ENCODE measurements around the gene SLU7. TPM values are rescaled to one million over a fixed set of nuclear protein-coding genes. Genes with fewer than 3 reads are reported as not detected.

Gene SLU7
- total RNA-seq, 1 donor from 2014 or later = 48.5 TPM

- no peak overlapping the region for H3K27ac ChIP-seq
- no peaks in the 10 kb centered on the region for H4K20me1 ChIP-seq (ENCODE audit: low read depth)
- H3F3A ChIP-seq (ENCODE audit: low read depth) = no peaks in the 10 kb centered on the region
- no peak for DNase-seq (ENCODE audit: low spot score)
- Mint-ChIP-seq H3K27ac (no peak overlapping the region), H3K36me3 (no peaks in the 10 kb centered on the region), H3K4me3 (no peak overlapping the region), H3K4me1 (peaks cover 6% of the 10 kb centered on the region), H3K9me3 (peaks cover 4% of the 10 kb centered on the region), H3K27me3 (ENCODE audit: insufficient read depth, low read depth) (peaks cover 3% of the 10 kb centered on the region)
- no peak overlapping the region for H3K4me2 ChIP-seq
- H3K36me3 ChIP-seq = no peaks in the 10 kb centered on the region
- peak overlapping the region; percentile 74 for H2AFZ ChIP-seq (replicated peaks)
- H3K9me3 ChIP-seq (ENCODE audit: low read depth) = no peaks in the 10 kb centered on the region
- no peaks in the 10 kb centered on the region for H3K4me1 ChIP-seq
- no peak for TF ChIP-seq CTCF (IDR thresholded peaks at IDR 0.05)
- TF ChIP-seq EZH2phosphoT487 (IDR thresholded peaks at IDR 0.05) = no peak
- TF ChIP-seq EZH2 (IDR thresholded peaks at IDR 0.05) = no peak
- no peaks in the 10 kb centered on the region for H3K79me2 ChIP-seq (ENCODE audit: low read depth)
- no peak overlapping the region for H3K4me3 ChIP-seq
- H3K27me3 ChIP-seq = no peaks in the 10 kb centered on the region
- H3K9ac ChIP-seq = no peak overlapping the region
Observed at GRCh38 chr5:160466889-160467554, 48.1 kb upstream of the SLU7 start.

- peaks cover 6% of the 10 kb centered on the region for H3K4me1 Mint-ChIP-seq
- no peak for DNase-seq (ENCODE audit: low spot score)
Observed at GRCh38 chr5:160466116-160466515, 47.2 kb upstream of the SLU7 start.

GRCh38 chr5:160464466-160464797 is 45.6 kb upstream of the SLU7 start:
- Mint-ChIP-seq H3K36me3 (no peaks in the 10 kb centered on the region), H3K4me1 (peaks cover 6% of the 10 kb centered on the region), H3K4me3 (no peak overlapping the region), H3K27ac (no peak overlapping the region), H3K9me3 (peaks cover 8% of the 10 kb centered on the region), H3K27me3 (ENCODE audit: insufficient read depth, low read depth) (peaks cover 2% of the 10 kb centered on the region)
- no peak overlapping the region for H2AFZ ChIP-seq (replicated peaks)
- H3K4me2 ChIP-seq = no peak overlapping the region
- no peaks in the 10 kb centered on the region for H3K9me3 ChIP-seq (ENCODE audit: low read depth)
- H3K4me3 ChIP-seq = no peak overlapping the region
- no peak for DNase-seq (ENCODE audit: low spot score)
- no peak for TF ChIP-seq CTCF (IDR thresholded peaks at IDR 0.05)
- no peak for TF ChIP-seq EZH2 (IDR thresholded peaks at IDR 0.05)
- no peak for TF ChIP-seq EZH2phosphoT487 (IDR thresholded peaks at IDR 0.05)
- no peaks in the 10 kb centered on the region for H3F3A ChIP-seq (ENCODE audit: low read depth)
- no peaks in the 10 kb centered on the region for H3K79me2 ChIP-seq (ENCODE audit: low read depth)
- H4K20me1 ChIP-seq (ENCODE audit: low read depth) = no peaks in the 10 kb centered on the region
- no peak overlapping the region for H3K27ac ChIP-seq
- no peak overlapping the region for H3K9ac ChIP-seq
- no peaks in the 10 kb centered on the region for H3K36me3 ChIP-seq
- no peaks in the 10 kb centered on the region for H3K4me1 ChIP-seq
- H3K27me3 ChIP-seq = no peaks in the 10 kb centered on the region

More at GRCh38 chr5:160466116-160466515, 47.2 kb upstream of the SLU7 start:
- Mint-ChIP-seq H3K36me3 (no peaks in the 10 kb centered on the region), H3K27me3 (ENCODE audit: insufficient read depth, low read depth) (peaks cover 3% of the 10 kb centered on the region), H3K9me3 (peaks cover 8% of the 10 kb centered on the region), H3K4me3 (no peak overlapping the region), H3K27ac (no peak overlapping the region)
- no peak overlapping the region for H3K4me3 ChIP-seq
- H3F3A ChIP-seq (ENCODE audit: low read depth) = no peaks in the 10 kb centered on the region
- no peaks in the 10 kb centered on the region for H4K20me1 ChIP-seq (ENCODE audit: low read depth)
- H3K36me3 ChIP-seq = no peaks in the 10 kb centered on the region
- no peak overlapping the region for H3K27ac ChIP-seq
- no peaks in the 10 kb centered on the region for H3K27me3 ChIP-seq
- H3K79me2 ChIP-seq (ENCODE audit: low read depth) = no peaks in the 10 kb centered on the region
- H3K4me1 ChIP-seq = no peaks in the 10 kb centered on the region
- no peak overlapping the region for H3K9ac ChIP-seq
- no peak overlapping the region for H3K4me2 ChIP-seq
- no peak overlapping the region for H2AFZ ChIP-seq (replicated peaks)
- TF ChIP-seq EZH2phosphoT487 (IDR thresholded peaks at IDR 0.05) = no peak
- TF ChIP-seq CTCF (IDR thresholded peaks at IDR 0.05) = no peak
- no peak for TF ChIP-seq EZH2 (IDR thresholded peaks at IDR 0.05)
- H3K9me3 ChIP-seq (ENCODE audit: low read depth) = no peaks in the 10 kb centered on the region
